GM12891 (cell line): ENCODE measurements around the gene UPK2.

ENCODE experiments used
- POLR2A ChIP-seq: IDR thresholded peaks from 2 replicates; pipeline ENCODE4 v1.6.1; 2011; ENCODE audit warnings: low read depth, low read length, control low read depth
- POLR2AphosphoS5 ChIP-seq: IDR thresholded peaks from 2 replicates; pipeline ENCODE4 v1.6.1; 2011; ENCODE audit warnings: low read depth, low read length, control low read depth

DNA sequence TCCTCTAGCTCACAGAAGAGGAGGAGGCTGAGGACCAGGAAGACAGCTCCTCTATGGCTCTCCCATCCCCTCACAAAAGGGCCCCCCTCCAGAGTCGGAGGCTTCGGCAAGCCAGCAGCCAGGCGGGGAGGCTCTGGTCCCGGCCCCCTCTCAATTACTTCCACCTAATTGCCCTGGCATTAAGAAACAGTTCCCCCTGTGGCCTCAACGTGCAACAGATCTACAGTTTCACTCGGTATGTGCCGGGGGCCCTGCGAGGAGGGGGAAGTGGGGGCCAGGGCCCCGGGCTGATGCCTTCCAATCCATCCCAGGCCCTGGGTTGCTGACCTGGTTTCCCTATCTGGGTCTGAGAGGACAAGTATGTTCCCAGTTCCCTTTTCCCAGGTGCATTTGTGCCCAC is 23.3 kb downstream of the UPK2 start:
- TF ChIP-seq POLR2A (no peak), POLR2AphosphoS5 (no peak)
